ENCODE data around the gene EHD4.
A peak's percentile ranks its signal among the peaks of the same experiment; 100 is the strongest.

The EHD4 gene

GRCh38 chr15:41880156-41880877 lies 92.0 kb downstream of the EHD4 start:
- no peak for DNase-seq (ENCODE audit: low spot score)

- no peak for DNase-seq (ENCODE audit: low spot score)
Measured at GRCh38 chr15:41879321-41879845, 93.0 kb downstream of the EHD4 start.

- no peak for DNase-seq (ENCODE audit: low spot score)
Measured at GRCh38 chr15:41878355-41878699, 94.0 kb downstream of the EHD4 start.

GRCh38 chr15:41877631-41878354 lies 94.6 kb downstream of the EHD4 start:
- DNase-seq (ENCODE audit: low spot score): no peak

- DNase-seq (ENCODE audit: low spot score): no peak
Measured at GRCh38 chr15:41876689-41877088, 95.7 kb downstream of the EHD4 start.

GRCh38 chr15:41876007-41876406 lies 96.3 kb downstream of the EHD4 start:
- no peak for DNase-seq (ENCODE audit: low spot score)

- no peak for DNase-seq (ENCODE audit: low spot score)
Measured at GRCh38 chr15:41874736-41875135, 97.6 kb downstream of the EHD4 start.

GRCh38 chr15:41873711-41874110 lies 98.6 kb downstream of the EHD4 start:
- no peak for DNase-seq (ENCODE audit: low spot score)

- no peak for DNase-seq (ENCODE audit: low spot score)
Measured at GRCh38 chr15:41872166-41872747, 100.1 kb downstream of the EHD4 start.

GRCh38 chr15:41871175-41871905 lies 101.0 kb downstream of the EHD4 start:
- no peak for DNase-seq (ENCODE audit: low spot score)

- DNase-seq (ENCODE audit: low spot score): peak; percentile 74
Measured at GRCh38 chr15:41870689-41871081, 101.7 kb downstream of the EHD4 start.

- DNase-seq (ENCODE audit: low spot score): no peak
Measured at GRCh38 chr15:41869770-41870688, 102.3 kb downstream of the EHD4 start.

- no peak for DNase-seq (ENCODE audit: low spot score)
Measured at GRCh38 chr15:41868321-41868720, 104.0 kb downstream of the EHD4 start.

GRCh38 chr15:41866872-41867579 lies 105.3 kb downstream of the EHD4 start:
- no peak for DNase-seq (ENCODE audit: low spot score)

- DNase-seq (ENCODE audit: low spot score): no peak
Measured at GRCh38 chr15:41866263-41866703, 106.1 kb downstream of the EHD4 start.

- DNase-seq (ENCODE audit: low spot score): no peak
Measured at GRCh38 chr15:41865490-41866055, 106.8 kb downstream of the EHD4 start.

GRCh38 chr15:41862515-41863116 lies 109.7 kb downstream of the EHD4 start:
- no peak for DNase-seq (ENCODE audit: low spot score)

GRCh38 chr15:41861736-41862356 lies 110.5 kb downstream of the EHD4 start:
- no peak for DNase-seq (ENCODE audit: low spot score)

GRCh38 chr15:41860049-41860828 lies 112.1 kb downstream of the EHD4 start:
- no peak for DNase-seq (ENCODE audit: low spot score)
